ENCODE measurements around the gene GALNT3. TPM values are rescaled to one million over a fixed set of nuclear protein-coding genes. Genes with fewer than 3 reads are reported as not detected.

Gene GALNT3
- total and polyA plus RNA-seq, 2 donors (not counting 1 experiment from before 2014, with no cell fraction given) = 0.32 to 0.66 TPM

- Histone ChIP-seq H2AFZ (ENCODE audit: low read length) (no peak overlapping the region), H3K4me3 (replicated peaks in 1 of 4; ENCODE audit: control extremely low read depth in 1 of 4, insufficient read depth in 1 of 4, low read depth in 3 of 4, low read length in 4 of 4) (no peak overlapping the region), H3K27ac (ENCODE audit: insufficient read depth, low read length) (no peak overlapping the region), H3K9me3 (ENCODE audit: control insufficient read depth, insufficient read depth, low read depth, low read length) (no peaks in the 10 kb centered on the region), H4K20me1 (ENCODE audit: control insufficient read depth, extremely low read depth, insufficient read depth, low read length) (no peaks in the 10 kb centered on the region), H3K9ac (ENCODE audit: insufficient read depth, low read length) (no peak overlapping the region), H3K79me2 (ENCODE audit: control insufficient read depth, insufficient read depth, low read length) (no peaks in the 10 kb centered on the region), H3K4me2 (ENCODE audit: extremely low read depth, insufficient read depth, low read length) (no peak overlapping the region), H3K36me3 (ENCODE audit: control insufficient read depth, insufficient read depth, low read length) (no peaks in the 10 kb centered on the region), H3K27me3 (ENCODE audit: control insufficient read depth, insufficient read depth, low read length) (no peaks in the 10 kb centered on the region), H3K4me1 (ENCODE audit: control insufficient read depth, extremely low read depth, insufficient read depth, low read length) (no peaks in the 10 kb centered on the region)
- DNase-seq (ENCODE audit: low read depth in 2 of 2) = no peak
- TF ChIP-seq, protein P1, sequence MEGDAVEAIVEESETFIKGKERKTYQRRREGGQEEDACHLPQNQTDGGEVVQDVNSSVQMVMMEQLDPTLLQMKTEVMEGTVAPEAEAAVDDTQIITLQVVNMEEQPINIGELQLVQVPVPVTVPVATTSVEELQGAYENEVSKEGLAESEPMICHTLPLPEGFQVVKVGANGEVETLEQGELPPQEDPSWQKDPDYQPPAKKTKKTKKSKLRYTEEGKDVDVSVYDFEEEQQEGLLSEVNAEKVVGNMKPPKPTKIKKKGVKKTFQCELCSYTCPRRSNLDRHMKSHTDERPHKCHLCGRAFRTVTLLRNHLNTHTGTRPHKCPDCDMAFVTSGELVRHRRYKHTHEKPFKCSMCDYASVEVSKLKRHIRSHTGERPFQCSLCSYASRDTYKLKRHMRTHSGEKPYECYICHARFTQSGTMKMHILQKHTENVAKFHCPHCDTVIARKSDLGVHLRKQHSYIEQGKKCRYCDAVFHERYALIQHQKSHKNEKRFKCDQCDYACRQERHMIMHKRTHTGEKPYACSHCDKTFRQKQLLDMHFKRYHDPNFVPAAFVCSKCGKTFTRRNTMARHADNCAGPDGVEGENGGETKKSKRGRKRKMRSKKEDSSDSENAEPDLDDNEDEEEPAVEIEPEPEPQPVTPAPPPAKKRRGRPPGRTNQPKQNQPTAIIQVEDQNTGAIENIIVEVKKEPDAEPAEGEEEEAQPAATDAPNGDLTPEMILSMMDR (conservative IDR thresholded peaks at IDR 0.05 in 1 of 2, IDR thresholded peaks at IDR 0.05 in 1 of 2; ENCODE audit: low read depth in 1 of 2, low read length in 2 of 2) = no peak
- TF ChIP-seq EZH2 (IDR thresholded peaks at IDR 0.05; ENCODE audit: low read length, missing control alignments) = no peak
These were observed 78.0 kb downstream of the GALNT3 start for GRCh38 chr2:165716091-165716490.

- Histone ChIP-seq H3K9ac (ENCODE audit: insufficient read depth, low read length) (no peak overlapping the region), H3K27ac (ENCODE audit: insufficient read depth, low read length) (no peak overlapping the region), H3K4me3 (replicated peaks in 1 of 4; ENCODE audit: control extremely low read depth in 1 of 4, insufficient read depth in 1 of 4, low read depth in 3 of 4, low read length in 4 of 4) (no peak overlapping the region), H4K20me1 (ENCODE audit: control insufficient read depth, extremely low read depth, insufficient read depth, low read length) (no peaks in the 10 kb centered on the region), H3K27me3 (ENCODE audit: control insufficient read depth, insufficient read depth, low read length) (no peaks in the 10 kb centered on the region), H3K36me3 (ENCODE audit: control insufficient read depth, insufficient read depth, low read length) (no peaks in the 10 kb centered on the region), H3K9me3 (ENCODE audit: control insufficient read depth, insufficient read depth, low read depth, low read length) (no peaks in the 10 kb centered on the region), H3K4me2 (ENCODE audit: extremely low read depth, insufficient read depth, low read length) (no peak overlapping the region), H2AFZ (ENCODE audit: low read length) (no peak overlapping the region), H3K4me1 (ENCODE audit: control insufficient read depth, extremely low read depth, insufficient read depth, low read length) (no peaks in the 10 kb centered on the region), H3K79me2 (ENCODE audit: control insufficient read depth, insufficient read depth, low read length) (no peaks in the 10 kb centered on the region)
- no peak for DNase-seq (ENCODE audit: low read depth in 2 of 2)
- TF ChIP-seq, protein P1 (conservative IDR thresholded peaks at IDR 0.05 in 1 of 2, IDR thresholded peaks at IDR 0.05 in 1 of 2; ENCODE audit: low read depth in 1 of 2, low read length in 2 of 2) = no peak
- no peak for TF ChIP-seq EZH2 (IDR thresholded peaks at IDR 0.05; ENCODE audit: low read length, missing control alignments)
These were observed 87.0 kb downstream of the GALNT3 start for GRCh38 chr2:165706960-165707487.

- Histone ChIP-seq H3K9me3 (ENCODE audit: control insufficient read depth, insufficient read depth, low read depth, low read length) (no peaks in the 10 kb centered on the region), H3K4me1 (ENCODE audit: control insufficient read depth, extremely low read depth, insufficient read depth, low read length) (no peaks in the 10 kb centered on the region), H3K4me3 (replicated peaks in 1 of 4; ENCODE audit: control extremely low read depth in 1 of 4, insufficient read depth in 1 of 4, low read depth in 3 of 4, low read length in 4 of 4) (no peak overlapping the region), H3K4me2 (ENCODE audit: extremely low read depth, insufficient read depth, low read length) (no peak overlapping the region), H3K9ac (ENCODE audit: insufficient read depth, low read length) (no peak overlapping the region), H3K27me3 (ENCODE audit: control insufficient read depth, insufficient read depth, low read length) (no peaks in the 10 kb centered on the region), H2AFZ (ENCODE audit: low read length) (no peak overlapping the region), H4K20me1 (ENCODE audit: control insufficient read depth, extremely low read depth, insufficient read depth, low read length) (no peaks in the 10 kb centered on the region), H3K27ac (ENCODE audit: insufficient read depth, low read length) (no peak overlapping the region), H3K36me3 (ENCODE audit: control insufficient read depth, insufficient read depth, low read length) (no peaks in the 10 kb centered on the region), H3K79me2 (ENCODE audit: control insufficient read depth, insufficient read depth, low read length) (no peaks in the 10 kb centered on the region)
- TF ChIP-seq, protein P1 (conservative IDR thresholded peaks at IDR 0.05 in 1 of 2, IDR thresholded peaks at IDR 0.05 in 1 of 2; ENCODE audit: low read depth in 1 of 2, low read length in 2 of 2) = no peak
- TF ChIP-seq EZH2 (IDR thresholded peaks at IDR 0.05; ENCODE audit: low read length, missing control alignments) = no peak
- DNase-seq (ENCODE audit: low read depth in 2 of 2) = no peak
These were observed 92.9 kb downstream of the GALNT3 start for GRCh38 chr2:165701147-165701546.
